GM12878 (cell line): Measurements from ENCODE around the gene SLX4. TPM values are rescaled to one million over a fixed set of nuclear protein-coding genes. Genes with fewer than 3 reads are reported as not detected.

Source experiments
- ATAC-seq: fragments of 200-7000 bp; cut with Tn5 transposase; 3 replicates; pipeline ENCODE4 v1.9.1; 2020; ENCODE audit warnings: mild to moderate bottlenecking, moderate library complexity
- BruUV-seq: library from RNA; stranded (reverse); fragments of 400-500 nt; replicated peaks from 2 replicates; lab custom pipeline; 2021; lab: Mats Ljungman, UMichigan
- CTCF ChIA-PET: fragments of 300-600 bp; sonication (Branson Sonifier 250); formaldehyde crosslinking; extraction: SDS; loops from one replicate; lab custom pipeline; 2021; ENCODE audit warnings: inconsistent platforms; lab: Yijun Ruan, JAX
- POLR2A ChIA-PET: fragments of 350-600 bp; formaldehyde crosslinking; extraction: SDS; loops from one replicate; lab custom pipeline; 2021; ENCODE audit warnings: inconsistent platforms; lab: Charles Lee
- RAD21 ChIA-PET: fragments of 300-600 bp; sonication (Branson Sonifier 250); formaldehyde crosslinking; loops from one replicate; lab custom pipeline; 2023; ENCODE audit warnings: antibody characterized with exemption; ENCODE audit not compliant: unreplicated experiment; lab: Charles Lee
- SMC1A ChIA-PET: fragments of 300-600 bp; sonication (Branson Sonifier 250); formaldehyde crosslinking; loops from one replicate; lab custom pipeline; 2023; ENCODE audit not compliant: unreplicated experiment, uncharacterized antibody; lab: Charles Lee
- DNase-seq: peaks from one replicate; pipeline ENCODE4 v3.0.0-alpha.2; 2011; ENCODE audit warnings: low read depth, low spot score
- FAIRE-seq: peaks from 3 replicates; lab custom pipeline; 2011; peaks lifted over from hg19 to GRCh38; lab: Jason Lieb, UNC
- H2AFZ ChIP-seq: 2 replicates; pipeline ENCODE4 v1.6.0; 2011; ENCODE audit warnings: low read depth, low read length, control low read depth; ENCODE audit not compliant: control insufficient read depth
- H3K27ac ChIP-seq: 2 replicates; pipeline ENCODE4 v1.5.1; 2011; ENCODE audit warnings: control low read depth; ENCODE audit not compliant: control insufficient read depth, insufficient read depth
- H3K27me3 ChIP-seq, 2 experiments: replicated peaks in 1 of 2; 2 replicates each; pipeline versions ENCODE4 v1.6.0 to v1.6.1; 2011; ENCODE audit warnings: low read length in 1 of 2; ENCODE audit not compliant: control insufficient read depth in 2 of 2, insufficient read depth in 2 of 2
- H3K36me3 ChIP-seq, 2 experiments: 2 replicates each; pipeline ENCODE4 v1.5.1; 2011; ENCODE audit warnings: low read length in 1 of 2; ENCODE audit not compliant: control insufficient read depth in 2 of 2, insufficient read depth in 2 of 2
- H3K4me1 ChIP-seq: 2 replicates; pipeline ENCODE4 v1.6.1; 2011; ENCODE audit warnings: mild to moderate bottlenecking, low read length, moderate library complexity, mixed read lengths; ENCODE audit not compliant: control insufficient read depth, insufficient read depth
- H3K4me2 ChIP-seq: 2 replicates; pipeline ENCODE4 v1.6.0; 2011; ENCODE audit warnings: control low read depth; ENCODE audit not compliant: control insufficient read depth, insufficient read depth
- H3K4me3 ChIP-seq: fragments of 200-600 bp; sonication (generic); 2 replicates; pipeline ENCODE4 v1.5.1; 2016
- H3K79me2 ChIP-seq: 2 replicates; pipeline ENCODE4 v1.6.0; 2011; ENCODE audit warnings: low read length; ENCODE audit not compliant: control insufficient read depth, insufficient read depth
- H3K9ac ChIP-seq: 2 replicates; pipeline ENCODE4 v1.8.0; 2011; ENCODE audit warnings: low read length, control low read depth, mixed read lengths; ENCODE audit not compliant: control insufficient read depth, insufficient read depth
- H3K9me3 ChIP-seq: replicated peaks from 3 replicates; pipeline ENCODE4 v1.5.1; 2011; ENCODE audit warnings: mild to moderate bottlenecking, low read length; ENCODE audit not compliant: control insufficient read depth, insufficient read depth
- H4K20me1 ChIP-seq: 2 replicates; pipeline ENCODE4 v1.6.0; 2011; ENCODE audit not compliant: control insufficient read depth, insufficient read depth
- CREB1 ChIP-seq: IDR thresholded peaks from 2 replicates; pipeline ENCODE4 v1.6.1; 2012; ENCODE audit warnings: low read depth, mild to moderate bottlenecking, inconsistent platforms
- DPF2 ChIP-seq: fragments of 450-650 bp; IDR thresholded peaks from 2 replicates; pipeline ENCODE4 v1.6.1; 2017; ENCODE audit warnings: mild to moderate bottlenecking
- FOXM1 ChIP-seq: IDR thresholded peaks from 2 replicates; pipeline ENCODE4 v1.6.1; 2012; ENCODE audit warnings: low read depth, mild to moderate bottlenecking, inconsistent platforms, low read length, moderate library complexity
- JUNB ChIP-seq: IDR thresholded peaks from 2 replicates; pipeline ENCODE4 v1.6.1; 2016; ENCODE audit warnings: antibody characterized with exemption, mild to moderate bottlenecking
- LARP7 ChIP-seq: fragments of 450-650 bp; IDR thresholded peaks from 2 replicates; pipeline ENCODE4 v1.6.1; 2017; ENCODE audit warnings: mild to moderate bottlenecking
- MYB ChIP-seq: fragments of 150-350 bp; IDR thresholded peaks from 2 replicates; pipeline ENCODE4 v1.6.1; 2014; ENCODE audit warnings: mild to moderate bottlenecking, low read depth, low read length, borderline replicate concordance
- POLR2AphosphoS5 ChIP-seq: IDR thresholded peaks from 2 replicates; pipeline ENCODE4 v1.6.1; 2011; ENCODE audit warnings: mild to moderate bottlenecking, low read length, inconsistent platforms
- SMARCA5 ChIP-seq: fragments of 450-650 bp; IDR thresholded peaks from 2 replicates; pipeline ENCODE4 v1.6.1; 2017; ENCODE audit warnings: mild to moderate bottlenecking
- SP1 ChIP-seq: IDR thresholded peaks from one replicate; pipeline ENCODE4 v1.6.1; 2011; ENCODE audit warnings: low read depth, low read length
- STAT1 ChIP-seq: fragments of 450-650 bp; conservative IDR thresholded peaks from 2 replicates; pipeline ENCODE4 v1.6.1; 2014; ENCODE audit warnings: antibody characterized with exemption, mild to moderate bottlenecking
- TBL1XR1 ChIP-seq: IDR thresholded peaks from 2 replicates; pipeline ENCODE4 v1.6.1; 2012; ENCODE audit warnings: low read depth, low read length, improper control_type of control experiment
- TCF7 ChIP-seq: IDR thresholded peaks from 2 replicates; pipeline ENCODE4 v1.6.1; 2014; ENCODE audit warnings: antibody characterized with exemption, borderline replicate concordance
- ZNF217 ChIP-seq: fragments of 450-650 bp; IDR thresholded peaks from 2 replicates; pipeline ENCODE4 v1.6.1; 2017; ENCODE audit warnings: antibody characterized with exemption, mild to moderate bottlenecking
- WGBS: methylation state at CpG from one replicate; pipeline ENCODE4 v1.1.6; 2016; ENCODE audit warnings: low lambda C conversion rate; ENCODE audit not compliant: insufficient replicate concordance, insufficient coverage; ENCODE audit errors: missing lambda C conversion rate; 5-methylcytosine and 5-hydroxymethylcytosine counted together
- in situ Hi-C: fragments of 300-500 bp; cut with MboI; formaldehyde crosslinking; loops from 9 replicates; pipeline ENCODE4 v1.14.3; 2018; ENCODE audit warnings: mixed read lengths
- intact Hi-C: fragments of 100-400 bp; cut with micrococcal nuclease; formaldehyde crosslinking; loops from one replicate; pipeline ENCODE4 v1.14.2; 2022; ENCODE audit not compliant: unreplicated experiment
- polyA plus RNA-seq, 11 experiments: library from polyadenylated mRNA; depleted of rRNA in 4 of 11; unstranded in 6 of 11; stranded (reverse) in 5 of 11; fragments of >200 nt; fragmentation: Nextera tagmentation in 4 of 11; fragmentation: Illumina TruSeq in 1 of 11; extraction: Ambion mirVana in 4 of 11; extraction: Trizol in 1 of 11; gene quantifications; 1 replicate in 1 of 11; 2 replicates in 10 of 11; pipeline versions ENCODE4 v1.2.1 to v1.2.3, GENCODE V29; 2011 to 2016; ENCODE audit warnings: inconsistent platforms in 2 of 11, missing spikeins in 2 of 11, low read depth in 1 of 11
- total RNA-seq, 4 experiments: library from RNA; depleted of rRNA in 3 of 4; stranded (reverse); fragments of >200 nt in 3 of 4; fragmentation: Illumina TruSeq in 1 of 4; extraction: Trizol in 1 of 4; gene quantifications; 2 replicates each; pipeline versions ENCODE4 v1.2.1 to v1.2.3, GENCODE V29; 2013 to 2021
- TF ChIP-seq, protein P1 (sequence below): fragments of 450-650 bp; IDR thresholded peaks from 2 replicates; pipeline ENCODE4 v1.6.1; 2018; ENCODE audit warnings: borderline replicate concordance, mild to moderate bottlenecking; ENCODE audit not compliant: partially characterized antibody
- TF ChIP-seq, protein P2 (sequence below): fragments of 450-650 bp; IDR thresholded peaks from 2 replicates; pipeline ENCODE4 v1.6.1; 2017; ENCODE audit warnings: borderline replicate concordance
- TF ChIP-seq, protein P3 (sequence below): fragments of 150-350 bp; IDR thresholded peaks from 2 replicates; pipeline ENCODE4 v1.6.1; 2016; ENCODE audit warnings: low read depth, low read length

SLX4 gene
- total and polyA plus RNA-seq, 10 of the 15 experiments (the other 5 are each of a cell fraction or from before 2014, with no cell fraction given), result 0.18 to 12.3 (median 4.8) TPM

- Histone ChIP-seq H3K4me1 (no peaks in the 10 kb centered on the region), H4K20me1 (no peaks in the 10 kb centered on the region), H2AFZ (no peak overlapping the region), H3K36me3 (peaks cover 0 to 3% of the 10 kb centered on the region in 2 experiments; a peak in 3 of 4 replicates), H3K79me2 (no peaks in the 10 kb centered on the region), H3K27ac (no peak overlapping the region), H3K4me3 (no peak overlapping the region), H3K4me2 (no peak overlapping the region), H3K27me3 (no peaks in the 10 kb centered on the region), H3K9me3 (no peaks in the 10 kb centered on the region), H3K9ac (no peak overlapping the region)
- DNase-seq (no peak), ATAC-seq (no peak), FAIRE-seq (no peak)
- in situ Hi-C loops (no loop called here), intact Hi-C loops (no loop called here)
- no TSS peak for BruUV-seq
- TF ChIP-seq POLR2AphosphoS5, result no peak
- no peak for TF ChIP-seq SMARCA5
- TF ChIP-seq, protein P1, sequence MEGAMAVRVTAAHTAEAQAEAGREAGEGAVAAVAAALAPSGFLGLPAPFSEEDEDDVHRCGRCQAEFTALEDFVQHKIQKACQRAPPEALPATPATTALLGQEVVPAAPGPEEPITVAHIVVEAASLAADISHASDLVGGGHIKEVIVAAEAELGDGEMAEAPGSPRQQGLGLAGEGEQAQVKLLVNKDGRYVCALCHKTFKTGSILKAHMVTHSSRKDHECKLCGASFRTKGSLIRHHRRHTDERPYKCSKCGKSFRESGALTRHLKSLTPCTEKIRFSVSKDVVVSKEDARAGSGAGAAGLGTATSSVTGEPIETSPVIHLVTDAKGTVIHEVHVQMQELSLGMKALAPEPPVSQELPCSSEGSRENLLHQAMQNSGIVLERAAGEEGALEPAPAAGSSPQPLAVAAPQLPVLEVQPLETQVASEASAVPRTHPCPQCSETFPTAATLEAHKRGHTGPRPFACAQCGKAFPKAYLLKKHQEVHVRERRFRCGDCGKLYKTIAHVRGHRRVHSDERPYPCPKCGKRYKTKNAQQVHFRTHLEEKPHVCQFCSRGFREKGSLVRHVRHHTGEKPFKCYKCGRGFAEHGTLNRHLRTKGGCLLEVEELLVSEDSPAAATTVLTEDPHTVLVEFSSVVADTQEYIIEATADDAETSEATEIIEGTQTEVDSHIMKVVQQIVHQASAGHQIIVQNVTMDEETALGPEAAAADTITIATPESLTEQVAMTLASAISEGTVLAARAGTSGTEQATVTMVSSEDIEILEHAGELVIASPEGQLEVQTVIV, result no peak
- TF ChIP-seq STAT1, result no peak
- no peak for TF ChIP-seq JUNB
- TF ChIP-seq DPF2, result no peak
- TF ChIP-seq SP1, result no peak
- TF ChIP-seq, protein P2, sequence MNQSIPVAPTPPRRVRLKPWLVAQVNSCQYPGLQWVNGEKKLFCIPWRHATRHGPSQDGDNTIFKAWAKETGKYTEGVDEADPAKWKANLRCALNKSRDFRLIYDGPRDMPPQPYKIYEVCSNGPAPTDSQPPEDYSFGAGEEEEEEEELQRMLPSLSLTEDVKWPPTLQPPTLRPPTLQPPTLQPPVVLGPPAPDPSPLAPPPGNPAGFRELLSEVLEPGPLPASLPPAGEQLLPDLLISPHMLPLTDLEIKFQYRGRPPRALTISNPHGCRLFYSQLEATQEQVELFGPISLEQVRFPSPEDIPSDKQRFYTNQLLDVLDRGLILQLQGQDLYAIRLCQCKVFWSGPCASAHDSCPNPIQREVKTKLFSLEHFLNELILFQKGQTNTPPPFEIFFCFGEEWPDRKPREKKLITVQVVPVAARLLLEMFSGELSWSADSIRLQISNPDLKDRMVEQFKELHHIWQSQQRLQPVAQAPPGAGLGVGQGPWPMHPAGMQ, result no peak
- TF ChIP-seq FOXM1, result no peak
- no peak for TF ChIP-seq ZNF217
- TF ChIP-seq LARP7, result no peak
- no peak for TF ChIP-seq TBL1XR1
- no peak for TF ChIP-seq MYB
- no peak for TF ChIP-seq TCF7
- no peak for TF ChIP-seq CREB1
- TF ChIP-seq, protein P3, sequence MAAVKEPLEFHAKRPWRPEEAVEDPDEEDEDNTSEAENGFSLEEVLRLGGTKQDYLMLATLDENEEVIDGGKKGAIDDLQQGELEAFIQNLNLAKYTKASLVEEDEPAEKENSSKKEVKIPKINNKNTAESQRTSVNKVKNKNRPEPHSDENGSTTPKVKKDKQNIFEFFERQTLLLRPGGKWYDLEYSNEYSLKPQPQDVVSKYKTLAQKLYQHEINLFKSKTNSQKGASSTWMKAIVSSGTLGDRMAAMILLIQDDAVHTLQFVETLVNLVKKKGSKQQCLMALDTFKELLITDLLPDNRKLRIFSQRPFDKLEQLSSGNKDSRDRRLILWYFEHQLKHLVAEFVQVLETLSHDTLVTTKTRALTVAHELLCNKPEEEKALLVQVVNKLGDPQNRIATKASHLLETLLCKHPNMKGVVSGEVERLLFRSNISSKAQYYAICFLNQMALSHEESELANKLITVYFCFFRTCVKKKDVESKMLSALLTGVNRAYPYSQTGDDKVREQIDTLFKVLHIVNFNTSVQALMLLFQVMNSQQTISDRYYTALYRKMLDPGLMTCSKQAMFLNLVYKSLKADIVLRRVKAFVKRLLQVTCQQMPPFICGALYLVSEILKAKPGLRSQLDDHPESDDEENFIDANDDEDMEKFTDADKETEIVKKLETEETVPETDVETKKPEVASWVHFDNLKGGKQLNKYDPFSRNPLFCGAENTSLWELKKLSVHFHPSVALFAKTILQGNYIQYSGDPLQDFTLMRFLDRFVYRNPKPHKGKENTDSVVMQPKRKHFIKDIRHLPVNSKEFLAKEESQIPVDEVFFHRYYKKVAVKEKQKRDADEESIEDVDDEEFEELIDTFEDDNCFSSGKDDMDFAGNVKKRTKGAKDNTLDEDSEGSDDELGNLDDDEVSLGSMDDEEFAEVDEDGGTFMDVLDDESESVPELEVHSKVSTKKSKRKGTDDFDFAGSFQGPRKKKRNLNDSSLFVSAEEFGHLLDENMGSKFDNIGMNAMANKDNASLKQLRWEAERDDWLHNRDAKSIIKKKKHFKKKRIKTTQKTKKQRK, result no peak
- WGBS, result 91% methylated on average over 28 of the region's 29 CpGs
- ChIA-PET SMC1A (interaction anchor here (0.6 to 0.7 kb wide), 3 partner anchors 13 to 435 kb away, joined by 3 read pairs; no protein-coding TSS in a partner anchor), POLR2A (no interaction called here), RAD21 (no interaction called here), CTCF (no interaction called here)
Observed at GRCh38 chr16:3562914-3563480, 48.4 kb downstream of the SLX4 start.
